ENCODE data around the gene RAB9A. TPM values are rescaled to one million over a fixed set of nuclear protein-coding genes. Genes with fewer than 3 reads are reported as not detected.

RAB9A gene
- total and polyA plus RNA-seq, 2 of the 8 experiments (the other 6 are each of a cell fraction or from before 2014, with no cell fraction given): 21.8 to 34.0 TPM

DNA sequence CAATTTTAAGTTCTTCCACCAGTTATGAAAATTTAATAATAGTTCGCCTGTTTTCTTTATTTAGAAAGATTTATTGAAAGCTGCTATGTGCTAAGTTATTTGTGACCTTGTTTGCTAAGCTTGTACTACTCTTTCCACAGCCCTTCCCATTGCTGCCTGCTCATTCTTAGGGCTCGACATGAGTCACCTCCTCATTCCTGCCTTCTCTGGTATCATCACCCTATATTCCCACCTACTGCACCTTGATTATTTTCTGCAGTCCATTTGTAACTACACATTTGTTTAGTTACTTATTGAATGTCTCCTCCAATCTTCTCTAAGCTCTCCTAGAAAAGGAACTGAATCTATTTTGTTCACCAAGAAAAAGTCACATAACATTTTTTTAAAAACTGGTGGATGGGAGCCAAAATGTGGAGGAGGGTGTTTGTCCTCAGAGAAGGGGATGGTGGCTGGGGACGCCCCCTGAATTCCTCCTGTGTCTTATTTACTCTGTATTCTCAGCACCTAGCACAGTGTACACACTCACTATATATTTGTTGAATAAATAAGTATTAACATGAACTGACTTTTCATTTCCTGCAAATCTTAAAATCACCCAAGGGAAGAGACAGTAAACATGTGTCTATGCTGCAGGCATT, 3.7 kb upstream of the RAB9A start (continued):
- TF ChIP-seq, protein P1, sequence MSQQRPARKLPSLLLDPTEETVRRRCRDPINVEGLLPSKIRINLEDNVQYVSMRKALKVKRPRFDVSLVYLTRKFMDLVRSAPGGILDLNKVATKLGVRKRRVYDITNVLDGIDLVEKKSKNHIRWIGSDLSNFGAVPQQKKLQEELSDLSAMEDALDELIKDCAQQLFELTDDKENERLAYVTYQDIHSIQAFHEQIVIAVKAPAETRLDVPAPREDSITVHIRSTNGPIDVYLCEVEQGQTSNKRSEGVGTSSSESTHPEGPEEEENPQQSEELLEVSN (IDR thresholded peaks at IDR 0.05): no peak
- TF ChIP-seq BACH1 (IDR thresholded peaks at IDR 0.05; ENCODE audit: low read length) (no peak), USF2 (IDR thresholded peaks at IDR 0.05; ENCODE audit: low read length) (no peak)

Data from H1 (cell line).